Panc1 (cell line): Measurements from ENCODE around the gene DAPK1. TPM values are rescaled to one million over a fixed set of nuclear protein-coding genes. Genes with fewer than 3 reads are reported as not detected.

ENCODE experiments used
- ATAC-seq: fragments of 200-7000 bp; cut with Tn5 transposase; 2 replicates; pipeline ENCODE4 v1.9.1; 2020; ENCODE audit warnings: mild to moderate bottlenecking, moderate library complexity
- BruUV-seq: library from RNA; stranded (reverse); fragments of 400-500 nt; replicated peaks from 2 replicates; lab custom pipeline; 2021; lab: Mats Ljungman, UMichigan
- CTCF ChIA-PET: fragments of 300-600 bp; sonication (Branson Sonifier 250); formaldehyde crosslinking; loops from one replicate; lab custom pipeline; 2022; ENCODE audit warnings: antibody characterized with exemption; lab: Charles Lee
- POLR2A ChIA-PET: fragments of 300-600 bp; sonication (Branson Sonifier 250); formaldehyde crosslinking; loops from one replicate; lab custom pipeline; 2022; ENCODE audit warnings: antibody characterized with exemption; lab: Charles Lee
- DNase-seq: peaks from one replicate; pipeline ENCODE4 v3.0.0-alpha.2; 2010; ENCODE audit warnings: low read depth, low spot score
- H3K27ac ChIP-seq: 2 replicates; pipeline ENCODE4 v1.5.1; 2011; ENCODE audit warnings: mild to moderate bottlenecking, low read length, inconsistent platforms
- H3K27me3 ChIP-seq: fragments of 200-500 bp; sonication (Bioruptor generic); 2 replicates; pipeline ENCODE4 v1.6.0; 2014; ENCODE audit warnings: low read length, inconsistent platforms; ENCODE audit not compliant: control insufficient read depth, insufficient read depth
- H3K36me3 ChIP-seq: fragments of 200-500 bp; sonication (Bioruptor generic); 2 replicates; pipeline ENCODE4 v1.5.1; 2014; ENCODE audit warnings: inconsistent platforms, mild to moderate bottlenecking, low read length, moderate library complexity; ENCODE audit not compliant: control insufficient read depth, insufficient read depth
- H3K4me1 ChIP-seq: 2 replicates; pipeline ENCODE4 v1.5.1; 2011; ENCODE audit warnings: inconsistent platforms, mild to moderate bottlenecking, low read length, moderate library complexity; ENCODE audit not compliant: control insufficient read depth, insufficient read depth
- H3K4me3 ChIP-seq, 2 experiments: 2 replicates each; pipeline ENCODE4 v1.5.1; 2011 to 2012; ENCODE audit warnings: low read depth in 2 of 2, low read length in 2 of 2, mild to moderate bottlenecking in 2 of 2, inconsistent platforms in 1 of 2, moderate library complexity in 1 of 2
- H3K9me3 ChIP-seq: fragments of 200-500 bp; sonication (Bioruptor generic); 2 replicates; pipeline ENCODE4 v1.5.1; 2014; ENCODE audit warnings: low read depth, mild to moderate bottlenecking, inconsistent platforms, low read length, moderate library complexity; ENCODE audit not compliant: control insufficient read depth, insufficient read depth
- POLR2AphosphoS5 ChIP-seq: IDR thresholded peaks from 2 replicates; pipeline ENCODE4 v1.6.1; 2012; ENCODE audit warnings: mild to moderate bottlenecking, low read depth, low read length, moderate library complexity
- SIN3A ChIP-seq: IDR thresholded peaks from 2 replicates; pipeline ENCODE4 v1.6.1; 2012; ENCODE audit warnings: low read depth, mild to moderate bottlenecking, low read length, moderate library complexity, borderline replicate concordance; ENCODE audit not compliant: insufficient read depth
- TCF7L2 ChIP-seq: IDR thresholded peaks from 2 replicates; pipeline ENCODE4 v1.6.1; 2011; ENCODE audit warnings: mild to moderate bottlenecking, low read depth, low read length, inconsistent platforms
- in situ Hi-C: cut with HindIII; loops from 2 replicates; pipeline ENCODE4 v1.10.0; 2016; ENCODE audit warnings: low sequenced_read_pairs, low pct_unique_long_range_greater_than_20kb
- intact Hi-C: fragments of 100-400 bp; cut with micrococcal nuclease; formaldehyde crosslinking; loops from one replicate; pipeline ENCODE4 v1.10.0; 2022; ENCODE audit not compliant: unreplicated experiment
- total RNA-seq: library from RNA; stranded (reverse); gene quantifications from one replicate; pipeline ENCODE4 v1.2.1, GENCODE V29; 2021; ENCODE audit not compliant: unreplicated experiment
- TF ChIP-seq, protein P1 (sequence below), 2 experiments: IDR thresholded peaks; 2 replicates each; pipeline ENCODE4 v1.6.1; 2011 to 2012; ENCODE audit warnings: low read depth in 2 of 2, control low read depth in 1 of 2, low read length in 1 of 2, mild to moderate bottlenecking in 1 of 2, moderate library complexity in 1 of 2; ENCODE audit not compliant: insufficient read depth in 1 of 2
- TF ChIP-seq, protein P2 (sequence below): fragments of 450-650 bp; IDR thresholded peaks from 2 replicates; pipeline ENCODE4 v1.5.1; 2017; ENCODE audit warnings: mild to moderate bottlenecking

The DAPK1 gene
- total RNA-seq, 1 experiment from 2014 or later: 0.87 TPM

DNA sequence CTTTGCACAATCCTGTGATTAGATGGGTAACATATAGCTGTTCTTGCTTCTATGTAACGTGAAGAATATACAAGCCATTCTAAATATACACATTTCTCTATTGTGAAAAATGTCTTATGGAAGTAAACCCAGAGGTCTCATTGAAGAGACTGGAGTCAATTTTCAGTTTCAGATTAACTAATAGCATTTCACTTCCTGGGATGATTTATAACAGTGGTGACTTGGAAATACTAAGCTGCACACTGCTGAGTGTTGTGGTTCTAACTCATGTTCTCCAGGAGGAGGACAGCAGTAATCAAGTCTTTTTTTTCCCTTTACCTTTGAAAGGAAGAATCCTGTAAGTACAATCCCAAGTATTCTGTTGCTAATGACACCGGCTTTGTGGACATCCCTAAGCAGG, 231.6 kb downstream of the DAPK1 start:
- H3K27me3 ChIP-seq: no peaks in the 10 kb centered on the region
- ATAC-seq: no peak
- no TSS peak for BruUV-seq
- POLR2A ChIA-PET: no interaction called here
- H3K27ac ChIP-seq: no peak overlapping the region
- no peaks in the 10 kb centered on the region for H3K36me3 ChIP-seq
- no peak for DNase-seq
- CTCF ChIA-PET: interaction anchor here (0.7 kb wide), 1 partner anchor 178 kb away, joined by 3 read pairs; no protein-coding TSS in a partner anchor
- no peaks in the 10 kb centered on the region for H3K9me3 ChIP-seq
- in situ Hi-C loops: no loop called here
- TF ChIP-seq, protein P1, sequence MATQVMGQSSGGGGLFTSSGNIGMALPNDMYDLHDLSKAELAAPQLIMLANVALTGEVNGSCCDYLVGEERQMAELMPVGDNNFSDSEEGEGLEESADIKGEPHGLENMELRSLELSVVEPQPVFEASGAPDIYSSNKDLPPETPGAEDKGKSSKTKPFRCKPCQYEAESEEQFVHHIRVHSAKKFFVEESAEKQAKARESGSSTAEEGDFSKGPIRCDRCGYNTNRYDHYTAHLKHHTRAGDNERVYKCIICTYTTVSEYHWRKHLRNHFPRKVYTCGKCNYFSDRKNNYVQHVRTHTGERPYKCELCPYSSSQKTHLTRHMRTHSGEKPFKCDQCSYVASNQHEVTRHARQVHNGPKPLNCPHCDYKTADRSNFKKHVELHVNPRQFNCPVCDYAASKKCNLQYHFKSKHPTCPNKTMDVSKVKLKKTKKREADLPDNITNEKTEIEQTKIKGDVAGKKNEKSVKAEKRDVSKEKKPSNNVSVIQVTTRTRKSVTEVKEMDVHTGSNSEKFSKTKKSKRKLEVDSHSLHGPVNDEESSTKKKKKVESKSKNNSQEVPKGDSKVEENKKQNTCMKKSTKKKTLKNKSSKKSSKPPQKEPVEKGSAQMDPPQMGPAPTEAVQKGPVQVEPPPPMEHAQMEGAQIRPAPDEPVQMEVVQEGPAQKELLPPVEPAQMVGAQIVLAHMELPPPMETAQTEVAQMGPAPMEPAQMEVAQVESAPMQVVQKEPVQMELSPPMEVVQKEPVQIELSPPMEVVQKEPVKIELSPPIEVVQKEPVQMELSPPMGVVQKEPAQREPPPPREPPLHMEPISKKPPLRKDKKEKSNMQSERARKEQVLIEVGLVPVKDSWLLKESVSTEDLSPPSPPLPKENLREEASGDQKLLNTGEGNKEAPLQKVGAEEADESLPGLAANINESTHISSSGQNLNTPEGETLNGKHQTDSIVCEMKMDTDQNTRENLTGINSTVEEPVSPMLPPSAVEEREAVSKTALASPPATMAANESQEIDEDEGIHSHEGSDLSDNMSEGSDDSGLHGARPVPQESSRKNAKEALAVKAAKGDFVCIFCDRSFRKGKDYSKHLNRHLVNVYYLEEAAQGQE (IDR thresholded peaks at IDR 0.05; ENCODE audit: insufficient read depth in 1 of 2, low read depth in 2 of 2, low read length in 1 of 2): no peak
- TF ChIP-seq TCF7L2: no peak
- no peak overlapping the region for H3K4me3 ChIP-seq
- intact Hi-C loops: no loop called here
- H3K4me1 ChIP-seq: no peaks in the 10 kb centered on the region; the same call in 1 of the 2 replicates

DNA sequence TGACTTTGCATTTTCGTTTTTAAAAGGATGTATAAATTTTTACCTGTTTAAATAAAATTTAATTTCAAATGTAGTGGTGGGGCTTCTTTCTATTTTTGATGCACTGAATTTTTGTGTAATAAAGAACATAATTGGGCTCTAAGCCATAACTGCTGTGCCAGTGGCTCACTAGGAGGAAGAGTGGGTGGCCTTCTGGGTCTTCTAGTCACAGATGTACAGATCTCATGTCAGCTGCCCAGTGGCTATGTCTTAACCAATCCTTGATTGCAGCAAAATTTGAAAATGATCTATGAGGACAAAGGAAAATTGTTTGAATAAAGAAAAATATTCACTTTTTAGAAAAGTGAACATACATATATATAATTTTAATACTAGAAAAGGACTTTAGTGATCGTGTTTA, 233.7 kb downstream of the DAPK1 start:
- ChIA-PET POLR2A (no interaction called here), CTCF (no interaction called here)
- Histone ChIP-seq H3K4me1 (no peaks in the 10 kb centered on the region; the same call in 1 of the 2 replicates), H3K36me3 (no peaks in the 10 kb centered on the region), H3K27ac (no peak overlapping the region), H3K27me3 (no peaks in the 10 kb centered on the region), H3K9me3 (no peaks in the 10 kb centered on the region), H3K4me3 (no peak overlapping the region)
- no TSS peak for BruUV-seq
- in situ Hi-C loops (no loop called here), intact Hi-C loops (no loop called here)
- ATAC-seq (no peak), DNase-seq (no peak)
- TF ChIP-seq, protein P2, sequence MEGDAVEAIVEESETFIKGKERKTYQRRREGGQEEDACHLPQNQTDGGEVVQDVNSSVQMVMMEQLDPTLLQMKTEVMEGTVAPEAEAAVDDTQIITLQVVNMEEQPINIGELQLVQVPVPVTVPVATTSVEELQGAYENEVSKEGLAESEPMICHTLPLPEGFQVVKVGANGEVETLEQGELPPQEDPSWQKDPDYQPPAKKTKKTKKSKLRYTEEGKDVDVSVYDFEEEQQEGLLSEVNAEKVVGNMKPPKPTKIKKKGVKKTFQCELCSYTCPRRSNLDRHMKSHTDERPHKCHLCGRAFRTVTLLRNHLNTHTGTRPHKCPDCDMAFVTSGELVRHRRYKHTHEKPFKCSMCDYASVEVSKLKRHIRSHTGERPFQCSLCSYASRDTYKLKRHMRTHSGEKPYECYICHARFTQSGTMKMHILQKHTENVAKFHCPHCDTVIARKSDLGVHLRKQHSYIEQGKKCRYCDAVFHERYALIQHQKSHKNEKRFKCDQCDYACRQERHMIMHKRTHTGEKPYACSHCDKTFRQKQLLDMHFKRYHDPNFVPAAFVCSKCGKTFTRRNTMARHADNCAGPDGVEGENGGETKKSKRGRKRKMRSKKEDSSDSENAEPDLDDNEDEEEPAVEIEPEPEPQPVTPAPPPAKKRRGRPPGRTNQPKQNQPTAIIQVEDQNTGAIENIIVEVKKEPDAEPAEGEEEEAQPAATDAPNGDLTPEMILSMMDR: no peak
- TF ChIP-seq POLR2AphosphoS5 (no peak), SIN3A (no peak), TCF7L2 (no peak)
- TF ChIP-seq, protein P1 (IDR thresholded peaks at IDR 0.05; ENCODE audit: insufficient read depth in 1 of 2, low read depth in 2 of 2, low read length in 1 of 2): no peak
